Esophagus muscularis mucosa (tissue), 4 donors: ENCODE data around the gene NFATC1. TPM values are rescaled to one million over a fixed set of nuclear protein-coding genes. Genes with fewer than 3 reads are reported as not detected.

Source experiments
- DNase-seq: peaks from one replicate; pipeline ENCODE4 v3.0.0-alpha.2; 2017; ENCODE audit errors: extremely low spot score
- H3K27ac ChIP-seq, 4 donors: fragments of 200-600 bp; sonication (generic); replicated peaks in 1 of 4; 1 replicate in 3 of 4; 2 replicates in 1 of 4; pipeline ENCODE4 v1.5.1; 2016 to 2019; ENCODE audit warnings: mild to moderate bottlenecking in 1 of 4
- H3K27me3 ChIP-seq, 4 donors: fragments of 200-600 bp; sonication (generic); one replicate each; pipeline versions ENCODE4 v1.5.1 to v1.6.0; 2016 to 2019
- H3K36me3 ChIP-seq, 4 donors: fragments of 200-600 bp; sonication (generic); one replicate each; pipeline ENCODE4 v1.5.1; 2016 to 2019
- H3K4me1 ChIP-seq, 4 donors: fragments of 200-600 bp; sonication (generic); one replicate each; pipeline ENCODE4 v1.5.1; 2016 to 2019
- H3K4me3 ChIP-seq, 4 donors: fragments of 200-600 bp; sonication (generic); 1 replicate in 2 of 4; 2 replicates in 2 of 4; pipeline ENCODE4 v1.5.1; 2016 to 2019; ENCODE audit warnings: mild to moderate bottlenecking in 4 of 4, moderate library complexity in 1 of 4
- H3K9me3 ChIP-seq, 4 donors: fragments of 200-600 bp; sonication (generic); 1 replicate in 3 of 4; 2 replicates in 1 of 4; pipeline ENCODE4 v1.5.1; 2016 to 2019
- CTCF ChIP-seq, 3 experiments: fragments of 200-600 bp in 2 of 3; fragments of 450-650 bp in 1 of 3; sonication (generic) in 2 of 3; IDR thresholded peaks; one replicate each; pipeline ENCODE4 v1.5.1; 2017 to 2019; ENCODE audit warnings: antibody characterized with exemption in 3 of 3, mild to moderate bottlenecking in 2 of 3, moderate library complexity in 1 of 3
- EP300 ChIP-seq: sonication (generic); formaldehyde crosslinking; IDR thresholded peaks from one replicate; pipeline ENCODE4 v1.6.1; 2017; ENCODE audit warnings: antibody characterized with exemption
- POLR2A ChIP-seq: fragments of 450-650 bp; IDR thresholded peaks from one replicate; pipeline ENCODE4 v1.6.1; 2017; ENCODE audit warnings: antibody characterized with exemption, moderate library complexity, mild to moderate bottlenecking, low read depth
- POLR2AphosphoS5 ChIP-seq, 2 donors: sonication (generic); formaldehyde crosslinking; IDR thresholded peaks; one replicate each; pipeline ENCODE4 v1.6.1; 2017; ENCODE audit warnings: antibody characterized with exemption in 2 of 2
- WGBS: methylation state at CpG from one replicate; pipeline ENCODE4 v1.1.5; 2018; 5-methylcytosine and 5-hydroxymethylcytosine counted together
- intact Hi-C: fragments of 100-400 bp; cut with DNase I; formaldehyde crosslinking; loops from one replicate; pipeline ENCODE4 v1.15.1; 2023
- total RNA-seq, 4 donors: library from RNA; depleted of rRNA; stranded (reverse); fragments of >200 nt; gene quantifications; one replicate each; pipeline versions ENCODE4 v1.1.0 to v1.2.1, GENCODE V29; 2016

The NFATC1 gene
- total RNA-seq, 4 donors from 2014 or later: 15.0 to 22.0 (median 17.8) TPM

GRCh38 chr18:79457652-79458051 lies 61.9 kb downstream of the NFATC1 start:
- Histone ChIP-seq H3K27me3 (no peaks in the 10 kb centered on the region), H3K4me3 (no peak overlapping the region), H3K4me1 (peaks cover 38 to 59% (median 52%) of the 10 kb centered on the region in 4 donors), H3K27ac (peak overlapping the region; percentile 70 to 84 (median 81)), H3K9me3 (no peaks in the 10 kb centered on the region), H3K36me3 (peaks cover 3 to 68% (median 63%) of the 10 kb centered on the region in 4 donors)
- DNase-seq: no peak
- intact Hi-C loops: loop anchor here (5.0 kb wide), 2 partner anchors 45 to 60 kb away; partner anchors contain the start of gene NFATC1
- TF ChIP-seq POLR2A (no peak), POLR2AphosphoS5 (IDR thresholded peaks at IDR 0.05) (no peak), CTCF (IDR thresholded peaks at IDR 0.05) (no peak), EP300 (no peak)
- 95% methylated on average over 5 of the region's 18 CpGs for WGBS

- intact Hi-C loops: loop anchor here (5.0 kb wide), 2 partner anchors 44 to 61 kb away; partner anchors contain the start of gene NFATC1
- WGBS: 66% methylated on average over 20 of the region's 45 CpGs
- H3K4me1 ChIP-seq: peaks cover 36 to 57% (median 50%) of the 10 kb centered on the region in 4 donors
- peak overlapping the region; percentile 70 to 84 (median 81) for H3K27ac ChIP-seq
- peak overlapping the region; percentile 27 to 39 (median 34) for H3K4me3 ChIP-seq
- peak; percentile 92 for DNase-seq
- peaks cover 0 to 69% (median 63%) of the 10 kb centered on the region in 4 donors for H3K36me3 ChIP-seq
- H3K27me3 ChIP-seq: no peaks in the 10 kb centered on the region
- H3K9me3 ChIP-seq: no peaks in the 10 kb centered on the region
- peak; percentile 72 to 76 for TF ChIP-seq POLR2AphosphoS5 (IDR thresholded peaks at IDR 0.05)
- TF ChIP-seq POLR2A: no peak
Observed at GRCh38 chr18:79458131-79458838, 62.6 kb downstream of the NFATC1 start.

- intact Hi-C loops: loop anchor here (5.0 kb wide), 2 partner anchors 43 to 62 kb away; partner anchors contain the start of gene NFATC1
- H3K4me3 ChIP-seq: peak overlapping the region; percentile 27 to 39 (median 34)
Observed at GRCh38 chr18:79458917-79459803, 63.4 kb downstream of the NFATC1 start.

GRCh38 chr18:79459946-79460480 lies 64.3 kb downstream of the NFATC1 start:
- Histone ChIP-seq H3K4me1 (peaks cover 25 to 43% (median 36%) of the 10 kb centered on the region in 4 donors), H3K27me3 (no peaks in the 10 kb centered on the region), H3K27ac (peak overlapping the region; percentile 16 to 83 (median 74)), H3K36me3 (peaks cover 0 to 61% (median 55%) of the 10 kb centered on the region in 4 donors), H3K4me3 (no peak overlapping the region), H3K9me3 (no peaks in the 10 kb centered on the region)
- TF ChIP-seq POLR2AphosphoS5 (IDR thresholded peaks at IDR 0.05) (no peak), EP300 (no peak), CTCF (IDR thresholded peaks at IDR 0.05) (no peak), POLR2A (no peak)
- WGBS: 62% methylated on average over 9 of the region's 9 CpGs
- intact Hi-C loops: loop anchor here (5.0 kb wide), 2 partner anchors 42 to 63 kb away; partner anchors contain the start of gene NFATC1
- DNase-seq: no peak

More at GRCh38 chr18:79458917-79459803, 63.4 kb downstream of the NFATC1 start:
- H3K27me3 ChIP-seq: no peaks in the 10 kb centered on the region
- peaks cover 0 to 69% (median 61%) of the 10 kb centered on the region in 4 donors for H3K36me3 ChIP-seq
- DNase-seq: no peak
- TF ChIP-seq POLR2A: no peak
- no peak for TF ChIP-seq CTCF (IDR thresholded peaks at IDR 0.05)
- TF ChIP-seq POLR2AphosphoS5 (IDR thresholded peaks at IDR 0.05): peak in 1 of 2 donors; percentile 11
- peak overlapping the region; percentile 70 to 84 (median 81) for H3K27ac ChIP-seq
- H3K9me3 ChIP-seq: no peaks in the 10 kb centered on the region
- H3K4me1 ChIP-seq: peaks cover 28 to 49% (median 41%) of the 10 kb centered on the region in 4 donors
- WGBS: 81% methylated on average over 18 of the region's 40 CpGs
